Right forelimb (tissue), 1 donor: ENCODE results near the gene FRMD1.
A peak's percentile ranks its signal among the peaks of the same experiment; 100 is the strongest.
"Not testable (repeated sequence)": the region's sequence is repeated elsewhere in the genome, so short reads cannot be mapped to it uniquely, and the experiment has no call there.

Source experiments
- DNase-seq: peaks from one replicate; pipeline ENCODE4 v3.0.0-alpha.2; 2018

The FRMD1 gene

GRCh38 chr6:168093634-168094033, 14.6 kb upstream of the FRMD1 start:
- DNase-seq: no peak

DNA sequence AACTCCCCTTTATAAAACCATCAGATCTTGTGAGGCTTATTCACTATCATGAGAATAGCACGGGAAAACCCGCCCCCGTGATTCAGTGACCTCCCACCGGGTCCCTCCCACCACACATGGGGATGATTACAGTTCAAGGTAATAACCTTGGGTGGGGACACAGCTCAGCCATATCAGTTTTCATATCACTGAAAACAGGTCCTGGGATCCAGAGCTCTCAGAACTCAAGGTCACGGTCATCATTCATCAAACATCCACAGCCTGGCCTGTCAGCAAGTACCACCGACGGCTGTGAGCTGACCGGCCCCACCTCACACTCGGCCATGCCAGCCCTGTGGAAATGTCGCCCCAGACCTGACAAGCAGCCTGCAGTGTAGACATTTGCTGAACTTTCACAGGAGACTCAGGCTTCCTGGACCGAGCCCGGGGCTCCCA, 14.1 kb upstream of the FRMD1 start:
- no peak for DNase-seq

DNA sequence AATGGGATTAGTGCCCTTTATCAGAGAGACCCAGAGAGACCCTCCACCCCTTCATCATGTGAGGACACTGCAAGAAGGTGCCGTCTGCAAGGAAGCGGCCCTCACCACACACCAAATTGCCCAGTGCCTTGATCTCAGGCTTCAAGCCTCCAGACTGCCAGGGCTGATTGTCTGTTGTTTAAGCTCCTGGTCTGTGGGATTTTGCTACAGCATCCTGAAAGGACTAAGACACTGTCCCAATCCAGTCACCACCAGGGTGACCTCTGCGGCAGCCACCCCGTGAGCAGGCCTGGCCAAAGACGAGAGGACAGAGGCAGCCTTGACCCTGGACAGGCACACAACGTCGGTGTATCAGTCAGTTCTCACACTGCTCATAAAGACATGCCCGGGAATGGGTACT, 13.5 kb upstream of the FRMD1 start:
- no peak for DNase-seq

DNA sequence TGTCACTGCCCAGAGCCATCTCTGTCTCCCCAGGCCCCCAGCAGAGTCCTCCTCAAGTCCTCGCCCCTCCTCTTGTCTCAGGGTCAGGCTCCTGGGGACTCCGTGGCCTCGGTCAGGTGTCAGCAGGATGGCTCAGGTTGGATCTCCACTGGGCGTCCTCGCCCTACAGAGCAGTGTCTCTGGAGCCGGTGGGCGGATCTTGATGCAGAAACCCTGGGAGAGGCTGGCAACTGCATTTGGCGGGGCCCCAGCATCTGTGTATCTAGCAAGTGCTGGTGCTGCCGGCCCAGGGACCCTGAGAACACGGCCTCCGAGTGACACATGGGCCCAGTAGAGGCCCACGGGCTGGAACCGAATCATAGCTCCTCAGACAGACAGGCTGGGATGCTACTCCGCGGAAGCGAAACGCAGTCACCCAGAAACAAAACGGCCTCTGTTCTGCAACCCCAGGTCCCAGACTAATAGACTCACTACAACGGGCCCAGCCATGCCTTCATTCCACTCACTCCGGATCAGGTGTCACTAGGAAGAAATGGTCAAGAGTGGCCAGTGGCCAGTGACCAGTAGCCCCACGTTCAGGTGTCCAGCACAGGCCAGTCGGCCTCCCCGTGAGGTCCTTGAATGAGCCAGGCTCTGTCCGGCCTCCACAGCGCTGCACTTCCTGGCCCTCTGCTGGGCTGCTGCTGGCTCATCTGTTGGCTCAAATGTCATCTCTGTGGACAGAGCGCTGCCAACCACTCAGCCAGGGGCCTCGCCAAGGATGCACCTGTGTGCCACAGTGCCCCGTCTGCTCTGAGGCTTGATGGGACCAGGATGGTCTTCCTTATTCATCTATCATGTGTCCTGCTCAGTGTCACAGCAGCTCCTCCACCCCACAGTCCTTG, 12.6 kb upstream of the FRMD1 start:
- DNase-seq: no peak

- DNase-seq: no peak
These were observed 11.7 kb upstream of the FRMD1 start for GRCh38 chr6:168090706-168091105.

DNA sequence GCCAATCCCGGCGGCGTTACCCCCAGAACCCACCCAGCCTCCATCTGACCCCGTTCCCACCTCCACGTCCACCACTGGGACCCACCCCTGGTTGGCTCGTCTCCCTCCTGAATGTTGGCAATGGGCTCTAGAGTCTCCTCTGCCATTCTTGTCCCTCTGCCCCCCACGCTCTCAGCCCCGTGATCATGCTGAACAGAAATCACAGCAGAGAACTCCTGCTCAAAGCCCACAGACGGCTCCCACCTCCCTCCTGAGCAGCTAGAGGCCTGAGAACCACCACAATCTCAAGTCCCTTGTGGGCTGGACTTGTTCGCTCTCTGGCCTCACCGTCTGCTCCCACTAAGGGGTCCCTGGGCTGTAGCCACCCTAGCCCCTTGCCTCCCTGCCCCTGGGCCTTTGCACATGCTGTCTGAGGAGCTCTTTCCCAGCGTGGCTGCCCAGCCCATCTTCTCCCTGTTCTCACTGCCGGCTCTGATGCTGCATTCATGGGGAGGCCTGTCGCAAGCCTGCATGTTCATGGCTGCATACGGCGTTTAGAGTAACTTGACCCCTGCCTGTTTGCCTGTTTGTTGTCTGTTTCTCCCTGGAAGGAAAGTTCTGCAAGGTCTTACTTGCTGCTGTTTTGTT, 11.2 kb upstream of the FRMD1 start:
- no peak for DNase-seq

DNA sequence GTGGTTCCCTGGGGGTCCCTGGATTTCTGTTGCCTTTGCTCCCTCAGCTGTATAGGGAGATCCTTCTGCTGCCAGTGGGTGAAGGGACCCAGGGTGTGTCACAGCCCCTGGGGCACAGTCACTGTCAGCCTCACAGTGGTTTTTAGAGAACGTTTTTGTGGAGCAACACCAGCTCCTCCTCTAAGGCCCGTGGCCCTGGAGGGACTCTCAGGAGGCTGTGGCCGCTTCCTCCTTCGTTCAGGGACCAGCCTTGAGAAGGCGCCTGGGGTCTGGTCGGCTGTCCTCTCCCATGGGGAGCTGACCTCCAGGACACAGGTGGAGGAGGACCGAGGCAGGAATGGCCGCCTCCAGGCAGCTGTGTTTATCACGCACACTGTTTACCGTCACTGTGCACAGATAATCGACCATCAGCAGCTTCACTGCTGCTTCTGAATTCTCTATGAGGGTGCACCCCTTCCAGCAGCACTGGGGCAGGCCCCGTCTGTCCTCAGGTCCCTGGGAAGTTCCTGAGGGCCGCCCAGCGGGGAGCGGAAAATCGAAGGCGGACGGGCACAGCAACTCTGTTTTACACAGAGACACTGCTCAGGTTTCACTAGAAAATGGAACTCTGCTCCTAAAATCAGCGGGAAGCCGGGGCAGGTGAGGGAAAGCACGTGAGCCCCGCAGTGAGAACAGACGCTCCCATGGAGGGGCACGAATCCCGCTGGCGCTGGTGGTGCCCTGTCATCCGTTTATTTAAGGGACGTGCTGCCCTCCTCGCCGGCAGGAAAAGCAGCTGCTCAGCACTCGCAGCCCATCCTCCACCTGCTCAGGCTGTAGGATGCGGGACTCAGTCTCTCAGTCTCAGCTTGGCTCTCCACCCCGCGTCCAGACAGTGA, 10.4 kb upstream of the FRMD1 start:
- DNase-seq: no peak

GRCh38 chr6:168088161-168089053, 9.4 kb upstream of the FRMD1 start:
- peak; percentile 78 for DNase-seq

GRCh38 chr6:168087436-168088160, 8.6 kb upstream of the FRMD1 start:
- no peak for DNase-seq

DNA sequence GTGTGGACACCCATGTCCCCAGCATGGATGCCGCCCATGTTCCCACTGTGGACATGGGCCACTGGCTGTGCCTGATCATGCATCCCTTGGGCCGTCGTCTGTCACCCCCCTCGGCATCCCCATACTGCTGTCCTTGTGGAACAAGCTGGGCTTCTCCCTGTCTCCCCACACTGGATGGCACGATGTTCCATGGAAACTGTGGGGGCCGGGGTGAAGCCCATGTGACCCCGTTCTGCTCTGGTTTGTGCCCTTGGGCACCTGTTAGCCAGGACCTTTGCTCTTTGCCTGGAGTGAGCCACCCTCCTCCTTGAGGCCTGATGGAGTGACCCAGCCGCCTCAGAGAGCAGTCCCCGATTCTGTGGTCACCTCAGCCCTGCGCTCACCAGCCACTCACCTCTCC, 7.6 kb upstream of the FRMD1 start:
- no peak for DNase-seq

- no peak for DNase-seq
These were observed 7.1 kb upstream of the FRMD1 start for GRCh38 chr6:168086066-168086465.

DNA sequence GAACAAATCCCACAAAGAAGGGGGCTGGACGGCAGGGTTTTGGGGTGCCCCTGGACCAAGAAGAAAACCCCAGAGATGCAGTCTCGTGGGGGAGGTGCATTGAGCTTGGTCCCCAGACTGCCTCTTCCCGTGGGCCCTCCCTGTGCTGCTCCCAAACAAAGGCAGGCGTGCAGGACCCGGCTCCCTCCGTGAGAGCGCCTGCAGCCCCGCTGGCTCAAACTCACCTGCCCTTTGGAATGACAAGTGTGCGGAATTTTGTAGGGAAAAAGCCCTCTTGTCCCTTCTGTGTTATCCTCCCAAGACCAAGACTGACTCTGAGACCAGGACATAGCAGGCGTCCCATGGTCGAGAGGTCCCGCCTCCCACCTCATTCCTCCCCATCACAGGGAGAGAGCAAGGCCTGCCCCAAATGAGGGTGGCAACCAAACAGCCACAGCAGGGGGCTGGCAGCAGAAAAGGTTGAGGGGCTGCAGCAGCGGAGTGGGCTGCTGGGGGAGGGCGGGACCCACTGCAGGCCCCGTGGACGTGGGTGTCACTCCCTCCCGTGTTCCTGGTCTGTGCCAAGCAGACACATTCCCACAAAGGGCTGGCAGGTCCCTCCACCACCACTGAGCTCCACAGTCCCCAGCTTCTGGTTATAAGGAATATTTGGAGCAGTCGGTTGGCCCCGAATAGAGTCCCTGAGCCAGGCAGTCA, 5.6 kb upstream of the FRMD1 start:
- no peak for DNase-seq

- no peak for DNase-seq
These were observed 4.5 kb upstream of the FRMD1 start for GRCh38 chr6:168083514-168083885.

DNA sequence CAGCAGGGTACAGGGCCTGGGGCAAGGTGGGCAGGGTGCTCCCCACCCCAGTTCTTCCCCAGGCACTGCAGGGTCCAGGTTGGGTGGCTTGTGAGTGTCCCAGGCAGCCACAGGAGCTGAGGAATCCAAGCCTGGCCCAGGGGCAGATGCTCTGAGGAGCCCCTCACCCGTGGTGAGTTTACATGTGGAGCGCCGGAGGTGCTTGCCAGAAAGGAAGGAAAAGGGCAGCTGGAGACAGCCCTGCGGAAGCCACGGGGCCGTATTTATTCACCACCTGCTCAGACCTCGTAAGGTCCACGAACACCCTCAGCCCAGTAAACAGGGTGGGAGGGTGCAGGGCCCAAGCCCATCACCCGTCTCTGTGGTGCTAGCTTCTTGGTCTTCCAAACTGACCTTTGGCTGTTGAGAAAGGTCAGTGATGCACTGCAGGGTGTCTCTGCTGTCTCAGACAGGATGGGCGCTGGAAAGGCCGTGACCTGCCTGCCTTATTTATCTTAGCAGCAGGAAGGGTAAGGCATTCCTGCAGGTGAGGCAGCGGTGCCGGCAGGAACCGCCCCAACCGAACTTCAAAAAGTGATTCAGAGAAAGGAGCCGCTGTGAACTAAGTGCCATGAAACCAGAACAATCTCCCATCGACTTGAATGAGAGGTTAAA, 4.0 kb upstream of the FRMD1 start:
- no peak for DNase-seq

DNA sequence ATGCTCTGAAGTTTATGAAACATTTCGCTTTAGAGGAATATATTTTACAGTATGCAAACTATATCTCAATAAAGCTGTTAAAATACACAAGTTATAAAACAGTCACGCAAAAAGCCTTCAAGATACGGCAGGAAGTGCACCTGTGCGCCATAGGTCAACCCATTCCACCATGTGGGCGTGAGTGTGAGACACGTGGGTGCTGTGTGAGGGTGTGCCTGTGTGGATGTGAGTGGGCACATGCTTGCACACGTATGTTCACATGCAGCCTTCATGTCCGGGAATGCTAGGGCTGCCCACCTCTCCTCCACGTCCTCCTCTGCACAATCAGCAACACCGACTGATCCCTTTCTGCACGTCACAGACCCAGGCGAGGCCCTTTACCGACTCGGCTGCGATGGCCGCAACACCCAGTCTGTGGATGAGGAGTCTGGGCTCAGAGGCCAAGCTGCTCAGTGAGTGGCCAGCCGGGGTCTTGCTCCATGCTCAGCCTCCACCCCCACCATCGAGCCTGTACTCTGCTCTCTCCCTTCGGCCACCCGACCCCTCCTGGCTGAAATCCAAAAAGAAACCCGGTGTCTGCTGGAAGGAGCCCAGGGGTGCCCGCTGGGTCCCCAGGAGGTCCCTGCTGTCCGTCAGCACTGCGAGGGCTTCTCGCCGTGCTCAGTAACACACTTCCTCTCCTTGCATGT, 3.0 kb upstream of the FRMD1 start:
- no peak for DNase-seq

DNA sequence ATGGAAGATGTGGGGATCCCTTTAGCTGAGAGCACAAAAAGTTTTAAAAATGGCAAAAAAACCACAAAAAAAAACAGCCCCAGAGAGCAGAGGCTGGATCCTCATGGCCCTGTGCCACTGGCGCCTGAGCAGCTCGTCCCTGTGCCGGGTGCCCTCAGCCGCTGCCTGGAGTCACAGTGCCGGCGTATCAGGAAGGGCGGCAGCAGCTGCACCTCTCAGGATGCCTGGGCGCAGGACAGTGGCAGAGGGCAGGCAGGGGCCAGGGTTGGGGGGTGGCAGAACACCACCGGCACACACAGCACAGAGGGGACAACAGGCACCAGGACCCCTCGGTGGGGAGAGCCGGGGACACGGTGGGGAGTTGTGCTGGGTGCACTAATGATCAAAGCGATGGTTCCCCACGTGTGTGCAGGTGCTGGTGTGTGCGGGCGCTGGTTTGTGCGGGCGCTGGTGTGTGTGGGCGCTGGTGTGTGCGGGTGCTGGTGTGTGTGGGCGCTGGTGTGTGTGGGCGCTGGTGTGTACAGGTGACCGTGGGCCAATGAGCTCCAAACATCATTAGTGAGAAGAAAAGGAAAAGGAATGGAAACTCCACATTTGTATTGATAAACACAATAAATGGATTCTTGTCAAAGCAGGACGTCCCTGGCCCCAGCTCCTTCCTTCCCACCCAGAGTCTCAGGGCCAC, 1.5 kb upstream of the FRMD1 start:
- no peak for DNase-seq

DNA sequence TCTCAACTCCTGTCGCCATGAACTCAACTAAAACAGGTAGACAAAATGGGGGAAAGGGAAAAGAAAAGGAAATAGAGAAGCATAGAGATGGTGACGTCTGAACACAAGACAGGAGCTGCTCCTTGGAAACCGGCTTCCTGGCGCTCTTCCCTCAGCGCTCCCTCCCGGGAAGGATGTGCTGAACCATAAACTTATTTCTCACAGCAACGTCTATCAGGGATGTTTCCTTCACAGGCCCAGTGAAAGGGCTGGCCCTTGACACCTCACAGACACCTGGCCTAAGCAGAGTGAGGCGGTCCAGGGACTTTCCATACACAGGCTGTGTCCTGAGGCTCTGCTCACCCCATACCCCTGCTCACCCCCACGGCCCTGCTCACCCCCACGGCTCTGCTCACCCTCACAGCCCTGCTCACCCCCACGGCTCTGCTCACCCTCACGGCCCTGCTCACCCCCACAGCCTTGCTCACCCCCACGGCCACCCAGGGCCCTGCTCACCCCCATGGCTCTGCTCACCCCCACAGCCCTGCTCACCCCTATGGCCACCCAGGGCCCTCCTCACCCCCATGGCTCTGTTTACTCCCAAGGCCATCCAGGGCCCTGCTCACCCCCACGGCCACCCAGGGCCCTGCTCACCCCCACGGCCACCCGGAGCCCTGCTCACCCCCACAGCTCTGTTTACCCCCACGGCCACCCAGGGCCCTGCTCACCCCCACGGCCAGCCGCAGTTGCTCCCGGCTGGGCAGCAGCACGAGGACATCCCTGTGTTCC, 653 bp downstream of the FRMD1 start:
- DNase-seq: no peak

DNA sequence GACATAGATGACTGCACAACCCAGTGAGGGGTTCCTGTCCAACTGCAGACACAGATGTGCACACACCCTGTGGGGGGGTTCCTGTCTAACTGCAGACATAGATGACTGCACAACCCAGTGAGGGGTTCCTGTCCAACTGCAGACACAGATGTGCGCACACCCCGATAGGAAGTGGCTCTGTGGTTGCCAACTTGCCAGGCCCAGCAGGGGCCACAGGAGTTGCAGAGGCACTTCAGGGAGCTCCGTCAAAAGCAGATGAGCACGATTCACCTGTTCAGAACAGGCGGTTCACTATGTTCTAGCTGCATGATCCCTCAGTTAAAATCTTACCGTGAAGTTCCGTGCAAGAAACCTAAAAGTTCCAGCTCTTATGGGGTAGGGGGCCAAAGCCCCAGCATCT, 1.6 kb downstream of the FRMD1 start:
- not testable (repeated sequence) for DNase-seq
